T-helper 1 cell treated with Interleukin-12 subunit alpha and Interleukin-12 subunit beta and Interleukin-4 antibody, amounts not matched to agents 30 μg/mL and 1 μg/mL, for 36 hours (primary cell): ENCODE data around the gene NELFCD.
A peak's percentile ranks its signal among the peaks of the same experiment; 100 is the strongest.
"Not testable (repeated sequence)": the region's sequence is repeated elsewhere in the genome, so short reads cannot be mapped to it uniquely, and the experiment has no call there.

Experiments used
- H3K27ac Mint-ChIP-seq: one replicate; pipeline ENCODE4 v1.8.0; 2021; ENCODE audit warnings: mild to moderate bottlenecking, mixed read lengths
- H3K27me3 Mint-ChIP-seq: one replicate; pipeline ENCODE4 v1.8.0; 2021; ENCODE audit warnings: low read depth, mixed read lengths
- H3K36me3 Mint-ChIP-seq: one replicate; pipeline ENCODE4 v1.8.0; 2021; ENCODE audit warnings: low read depth, mixed read lengths
- H3K4me1 Mint-ChIP-seq: one replicate; pipeline ENCODE4 v1.8.0; 2021; ENCODE audit warnings: low read depth, mixed read lengths
- H3K4me3 Mint-ChIP-seq: one replicate; pipeline ENCODE4 v1.8.0; 2021; ENCODE audit warnings: mild to moderate bottlenecking, moderate library complexity, mixed read lengths
- H3K9me3 Mint-ChIP-seq: one replicate; pipeline ENCODE4 v1.8.0; 2021; ENCODE audit warnings: mixed read lengths

NELFCD gene

GRCh38 chr20:59028812-59029211 is 47.8 kb downstream of the NELFCD start:
- peaks cover 47% of the 10 kb centered on the region for H3K4me1 Mint-ChIP-seq
- H3K27ac Mint-ChIP-seq: no peak overlapping the region
- no peaks in the 10 kb centered on the region for H3K9me3 Mint-ChIP-seq
- H3K36me3 Mint-ChIP-seq: peaks cover 51% of the 10 kb centered on the region
- H3K27me3 Mint-ChIP-seq: no peaks in the 10 kb centered on the region
- peak overlapping the region; percentile 44 for H3K4me3 Mint-ChIP-seq

- no peaks in the 10 kb centered on the region for H3K9me3 Mint-ChIP-seq
- H3K36me3 Mint-ChIP-seq: peaks cover 59% of the 10 kb centered on the region
- peaks cover 55% of the 10 kb centered on the region for H3K4me1 Mint-ChIP-seq
- H3K4me3 Mint-ChIP-seq: peak overlapping the region; percentile 92
- H3K27me3 Mint-ChIP-seq: no peaks in the 10 kb centered on the region
- H3K27ac Mint-ChIP-seq: peak overlapping the region; percentile 92
Measured at GRCh38 chr20:59030911-59031563, 50.0 kb downstream of the NELFCD start.

GRCh38 chr20:59031564-59032022 is 50.5 kb downstream of the NELFCD start:
- no peaks in the 10 kb centered on the region for H3K9me3 Mint-ChIP-seq
- peaks cover 59% of the 10 kb centered on the region for H3K36me3 Mint-ChIP-seq
- H3K27me3 Mint-ChIP-seq: no peaks in the 10 kb centered on the region
- H3K27ac Mint-ChIP-seq: peak overlapping the region; percentile 92
- H3K4me1 Mint-ChIP-seq: peaks cover 55% of the 10 kb centered on the region
- peak overlapping the region; percentile 92 for H3K4me3 Mint-ChIP-seq

DNA sequence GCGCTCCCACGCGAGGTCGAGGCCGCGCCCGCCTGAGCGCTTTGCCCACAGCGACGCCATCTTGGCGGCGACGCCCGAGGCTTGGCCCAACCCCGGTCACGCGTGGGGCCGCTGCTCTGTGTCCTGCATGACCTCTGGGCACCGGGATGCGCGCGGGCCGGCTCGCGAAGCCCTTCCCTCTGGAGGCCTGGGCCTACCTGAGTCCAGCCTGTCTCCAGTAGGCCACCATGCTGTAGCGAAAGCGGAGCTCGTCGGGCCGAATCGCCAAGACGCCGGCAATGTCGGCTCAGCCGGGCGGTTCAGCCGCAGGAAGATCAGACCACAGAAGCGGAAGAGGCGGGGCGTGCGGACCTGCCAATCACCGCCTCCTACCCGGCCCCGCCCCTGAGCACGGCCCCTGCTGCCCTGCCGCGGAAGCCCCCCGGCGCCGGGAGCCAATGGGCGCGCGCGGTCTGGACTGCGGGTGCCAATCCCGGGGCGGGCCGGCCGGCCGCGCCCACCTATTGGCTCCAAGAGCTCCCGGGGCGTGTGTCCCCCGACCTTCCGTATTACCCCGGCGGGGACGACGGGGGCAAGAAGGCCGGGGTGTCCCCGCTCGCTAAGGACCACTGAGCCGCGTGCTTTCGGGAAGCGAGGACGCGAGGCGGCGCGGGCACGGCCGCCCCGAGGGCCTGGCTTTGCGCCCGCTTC is 51.1 kb downstream of the NELFCD start, which contains the start of gene ATP5F1E:
Gene ATP5F1E, minus strand, starts transcription at position 313 of the 690 bp plus-strand sequence. Its CDS starts 84 bp downstream, at position 229.
- H3K27ac Mint-ChIP-seq: peak within 1 kb of the TSS; percentile 92
- H3K27me3 Mint-ChIP-seq: no peaks in the 10 kb centered on the region
- peaks cover 52% of the 10 kb centered on the region for H3K4me1 Mint-ChIP-seq
- H3K36me3 Mint-ChIP-seq: peaks cover 59% of the 10 kb centered on the region
- no peaks in the 10 kb centered on the region for H3K9me3 Mint-ChIP-seq
- H3K4me3 Mint-ChIP-seq: peak within 1 kb of the TSS; percentile 92

GRCh38 chr20:59032713-59033059 is 51.6 kb downstream of the NELFCD start:
- Mint-ChIP-seq H3K4me3 (peak overlapping the region; percentile 89), H3K27ac (peak overlapping the region; percentile 90), H3K9me3 (no peaks in the 10 kb centered on the region), H3K4me1 (peaks cover 54% of the 10 kb centered on the region), H3K27me3 (no peaks in the 10 kb centered on the region), H3K36me3 (peaks cover 56% of the 10 kb centered on the region)

- no peaks in the 10 kb centered on the region for H3K9me3 Mint-ChIP-seq
- peaks cover 57% of the 10 kb centered on the region for H3K36me3 Mint-ChIP-seq
- peaks cover 50% of the 10 kb centered on the region for H3K4me1 Mint-ChIP-seq
- no peaks in the 10 kb centered on the region for H3K27me3 Mint-ChIP-seq
- no peak overlapping the region for H3K27ac Mint-ChIP-seq
- peak overlapping the region; percentile 89 for H3K4me3 Mint-ChIP-seq
Measured at GRCh38 chr20:59033093-59033492, 52.0 kb downstream of the NELFCD start.

DNA sequence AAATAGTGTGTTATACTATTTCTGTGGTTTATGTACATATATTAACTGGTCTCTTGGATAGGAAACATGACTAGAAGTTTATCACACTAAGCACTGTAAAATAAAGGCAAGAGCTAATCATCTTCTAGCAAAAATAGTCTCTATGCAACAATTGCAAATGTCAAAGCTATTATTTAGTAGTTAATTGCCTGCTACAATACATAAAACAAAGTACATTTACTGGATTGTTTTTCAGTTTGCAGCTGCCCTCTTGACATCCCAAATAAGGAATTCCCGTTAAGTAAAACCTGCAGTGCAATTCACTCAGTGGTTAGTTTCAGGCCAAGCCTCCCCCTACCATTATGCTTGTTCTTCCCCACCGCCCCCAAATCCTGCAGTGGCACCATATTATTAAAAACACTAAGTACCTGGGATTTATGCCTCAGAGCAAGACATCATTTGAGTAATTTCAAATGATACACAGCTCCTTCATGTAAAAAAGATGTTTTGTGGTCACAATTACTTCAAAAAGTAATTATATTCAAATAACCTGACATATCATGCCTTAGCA is 52.6 kb downstream of the NELFCD start:
- no peaks in the 10 kb centered on the region for H3K9me3 Mint-ChIP-seq
- H3K4me1 Mint-ChIP-seq: peaks cover 47% of the 10 kb centered on the region
- no peaks in the 10 kb centered on the region for H3K27me3 Mint-ChIP-seq
- peak overlapping the region; percentile 46 for H3K4me3 Mint-ChIP-seq
- H3K27ac Mint-ChIP-seq: peak overlapping the region; percentile 45
- peaks cover 54% of the 10 kb centered on the region for H3K36me3 Mint-ChIP-seq

DNA sequence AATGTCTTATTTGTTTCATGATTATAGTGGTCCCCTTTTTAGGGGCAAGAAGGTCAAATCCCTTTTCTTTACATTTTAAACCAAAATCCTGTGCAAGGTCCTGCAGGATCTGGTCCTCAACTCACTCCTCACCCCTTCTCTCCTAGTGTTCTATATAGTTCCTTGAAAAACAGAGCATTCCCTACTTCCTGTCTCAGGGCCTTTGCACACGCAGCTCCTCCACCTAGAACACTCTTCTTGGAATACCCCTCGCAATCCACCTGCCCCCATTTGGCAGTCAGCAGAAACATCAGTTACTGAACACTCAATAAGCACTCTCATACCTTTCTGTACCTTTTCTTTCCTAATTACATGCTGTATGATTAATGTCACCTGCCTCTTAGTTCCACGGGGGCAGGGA is 54.3 kb downstream of the NELFCD start:
- Mint-ChIP-seq H3K27me3 (no peaks in the 10 kb centered on the region), H3K4me1 (peaks cover 45% of the 10 kb centered on the region), H3K4me3 (no peak overlapping the region), H3K27ac (no peak overlapping the region), H3K36me3 (peaks cover 44% of the 10 kb centered on the region), H3K9me3 (no peaks in the 10 kb centered on the region)

DNA sequence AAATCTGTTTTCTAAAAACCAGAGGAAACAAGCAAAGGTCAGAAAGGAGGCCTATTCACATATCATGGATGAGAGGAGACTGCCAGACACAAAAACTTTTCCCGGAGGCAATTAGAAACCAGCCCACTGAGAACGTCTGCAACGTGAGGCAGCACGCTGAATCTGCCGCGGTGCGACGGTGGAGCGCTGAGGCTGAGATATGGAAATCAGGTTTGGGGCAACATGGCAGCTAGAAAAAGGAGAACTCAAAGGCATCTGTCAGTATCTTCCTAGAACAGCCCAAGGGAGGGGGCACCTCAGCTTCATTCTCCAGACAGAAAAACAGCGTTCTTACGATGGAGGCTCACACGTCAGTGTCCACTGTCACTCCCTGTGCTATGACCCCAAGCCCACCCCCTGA is 56.3 kb downstream of the NELFCD start:
- Mint-ChIP-seq H3K36me3 (peaks cover 44% of the 10 kb centered on the region), H3K4me1 (peaks cover 42% of the 10 kb centered on the region)

GRCh38 chr20:59039233-59039632 is 58.2 kb downstream of the NELFCD start:
- peak overlapping the region; percentile 25 for H3K4me3 Mint-ChIP-seq
- H3K9me3 Mint-ChIP-seq: no peaks in the 10 kb centered on the region
- no peaks in the 10 kb centered on the region for H3K27me3 Mint-ChIP-seq
- H3K4me1 Mint-ChIP-seq: peaks cover 43% of the 10 kb centered on the region
- peaks cover 40% of the 10 kb centered on the region for H3K36me3 Mint-ChIP-seq
- no peak overlapping the region for H3K27ac Mint-ChIP-seq

More for the DNA sequence above, 56.3 kb downstream of the NELFCD start:
- H3K27ac Mint-ChIP-seq: no peak overlapping the region
- no peaks in the 10 kb centered on the region for H3K9me3 Mint-ChIP-seq
- no peak overlapping the region for H3K4me3 Mint-ChIP-seq
- no peaks in the 10 kb centered on the region for H3K27me3 Mint-ChIP-seq

DNA sequence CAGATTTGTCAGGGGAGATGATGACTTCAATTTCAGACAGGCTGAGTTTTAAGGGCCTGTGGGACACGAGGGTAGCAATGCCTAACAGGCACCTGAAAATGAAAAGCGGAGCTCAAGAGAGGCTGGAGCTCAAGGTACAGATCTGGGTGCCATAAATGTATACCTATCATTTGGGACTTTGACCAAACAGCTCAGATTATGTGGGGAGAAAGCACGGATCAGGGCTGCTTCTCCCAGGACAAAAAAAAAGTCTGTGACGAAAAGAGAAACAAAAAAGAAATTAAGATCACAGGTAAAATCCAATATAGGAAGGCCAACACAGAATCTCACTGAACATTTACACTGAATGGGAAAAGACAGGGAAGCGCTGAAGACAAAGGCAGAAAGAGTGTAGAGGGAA is 59.6 kb downstream of the NELFCD start:
- H3K36me3 Mint-ChIP-seq: peaks cover 31% of the 10 kb centered on the region
- H3K27me3 Mint-ChIP-seq: no peaks in the 10 kb centered on the region
- peak overlapping the region; percentile 67 for H3K27ac Mint-ChIP-seq
- H3K9me3 Mint-ChIP-seq: no peaks in the 10 kb centered on the region
- peaks cover 38% of the 10 kb centered on the region for H3K4me1 Mint-ChIP-seq
- H3K4me3 Mint-ChIP-seq: peak overlapping the region; percentile 83

- not testable (repeated sequence) for H3K27me3 Mint-ChIP-seq, H3K9me3 Mint-ChIP-seq
- Mint-ChIP-seq H3K4me1 (peaks cover 36% of the 10 kb centered on the region), H3K4me3 (peak overlapping the region; percentile 83), H3K36me3 (peaks cover 24% of the 10 kb centered on the region), H3K27ac (peak overlapping the region; percentile 67)
Measured at GRCh38 chr20:59041487-59041886, 60.4 kb downstream of the NELFCD start.

DNA sequence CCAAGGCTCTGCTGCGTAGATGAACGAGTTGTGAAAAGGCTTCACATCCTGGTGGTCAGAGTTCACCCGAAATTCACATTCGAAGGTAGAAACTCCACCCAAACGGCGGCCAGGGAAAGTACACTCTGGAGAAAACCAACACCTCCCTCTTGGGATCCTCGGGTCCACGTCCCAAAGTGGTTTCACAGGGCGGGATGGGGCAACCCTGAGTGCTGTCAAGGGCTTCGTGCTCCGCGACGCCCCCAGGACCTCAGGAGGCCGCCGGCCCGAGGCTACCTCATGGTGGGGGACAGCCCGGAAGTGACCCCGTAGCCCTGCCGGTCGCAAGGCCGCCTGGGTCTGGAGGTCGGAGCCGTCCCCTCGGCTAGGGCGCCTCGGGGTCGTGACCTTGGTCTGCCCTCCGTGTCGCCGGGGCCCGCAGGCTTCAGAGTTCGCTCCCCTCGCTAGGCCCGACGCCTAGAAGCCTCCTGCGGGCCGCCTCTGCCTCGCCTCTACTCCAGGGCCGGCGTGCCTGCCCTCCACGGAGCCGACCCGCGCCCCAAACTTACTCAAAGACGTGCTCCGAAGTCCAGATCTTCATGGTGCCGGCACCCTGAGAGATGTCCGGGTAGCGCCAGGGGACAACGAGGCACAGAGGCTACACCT is 61.2 kb downstream of the NELFCD start, which contains the start of gene PRELID3B:
Gene PRELID3B, minus strand, starts transcription at position 636 of the 645 bp plus-strand sequence. Its CDS starts 56 bp downstream, at position 580.
- Mint-ChIP-seq H3K4me1 (peaks cover 32% of the 10 kb centered on the region), H3K9me3 (no peaks in the 10 kb centered on the region), H3K4me3 (peak within 1 kb of the TSS; percentile 97), H3K27me3 (no peaks in the 10 kb centered on the region), H3K36me3 (peaks cover 16% of the 10 kb centered on the region), H3K27ac (peak within 1 kb of the TSS; percentile 93)

GRCh38 chr20:59042796-59043631 is 62.0 kb downstream of the NELFCD start:
- Mint-ChIP-seq H3K4me1 (peaks cover 32% of the 10 kb centered on the region), H3K9me3 (no peaks in the 10 kb centered on the region), H3K27me3 (no peaks in the 10 kb centered on the region), H3K36me3 (peaks cover 12% of the 10 kb centered on the region), H3K27ac (peak overlapping the region; percentile 93), H3K4me3 (peak overlapping the region; percentile 97)
